GM18861 (cell line): ENCODE results near the gene GPR26.
"Not testable (repeated sequence)": the region's sequence is repeated elsewhere in the genome, so short reads cannot be mapped to it uniquely, and the experiment has no call there.

Experiments used
- ATAC-seq: cut with Tn5 transposase; IDR thresholded peaks from one replicate; pipeline ENCODE4 v1.9.1; 2021; ENCODE audit not compliant: unreplicated experiment

GPR26 gene

DNA sequence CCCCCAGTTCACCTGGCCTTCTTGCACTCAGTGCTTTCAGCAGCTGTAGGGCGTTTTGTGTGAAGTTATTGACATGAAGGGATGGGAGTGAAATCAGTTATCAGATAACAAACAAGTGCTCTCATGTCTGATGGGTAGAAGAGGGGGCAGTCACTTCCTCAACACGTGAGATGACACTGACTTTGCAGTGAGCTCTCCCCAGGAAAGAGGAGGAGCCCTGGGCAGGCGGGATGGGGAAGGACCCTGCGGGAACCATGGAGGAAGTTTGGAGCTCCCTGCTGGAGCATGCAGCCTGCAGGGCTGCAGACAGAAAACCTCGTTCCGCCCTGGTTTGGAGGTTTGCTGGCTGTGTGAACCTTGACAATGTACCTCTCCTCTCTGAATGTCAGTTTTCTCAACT is 38.7 kb downstream of the GPR26 start:
- no peak for ATAC-seq

GRCh38 chr10:123706236-123706635 is 40.1 kb downstream of the GPR26 start:
- no peak for ATAC-seq

DNA sequence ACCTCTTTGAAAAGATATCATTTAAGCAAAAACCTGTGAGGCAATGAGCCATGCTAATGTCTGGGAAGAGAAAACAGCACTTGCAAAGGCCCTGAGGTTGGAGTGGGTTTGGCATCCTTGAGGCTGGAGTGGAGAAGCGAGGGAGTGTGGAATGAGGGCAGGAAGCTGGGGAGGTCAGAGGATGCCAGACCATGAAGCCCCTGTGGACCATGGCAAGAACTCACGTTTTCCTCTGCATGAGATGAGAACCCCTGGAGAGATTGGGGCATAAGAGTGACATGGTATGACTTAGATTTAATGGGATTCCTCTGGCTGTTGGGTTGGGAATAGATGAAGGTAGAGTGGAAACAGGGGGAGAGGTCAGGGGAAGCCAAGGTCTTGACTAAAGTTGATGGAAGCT is 49.4 kb downstream of the GPR26 start:
- ATAC-seq, result no peak

DNA sequence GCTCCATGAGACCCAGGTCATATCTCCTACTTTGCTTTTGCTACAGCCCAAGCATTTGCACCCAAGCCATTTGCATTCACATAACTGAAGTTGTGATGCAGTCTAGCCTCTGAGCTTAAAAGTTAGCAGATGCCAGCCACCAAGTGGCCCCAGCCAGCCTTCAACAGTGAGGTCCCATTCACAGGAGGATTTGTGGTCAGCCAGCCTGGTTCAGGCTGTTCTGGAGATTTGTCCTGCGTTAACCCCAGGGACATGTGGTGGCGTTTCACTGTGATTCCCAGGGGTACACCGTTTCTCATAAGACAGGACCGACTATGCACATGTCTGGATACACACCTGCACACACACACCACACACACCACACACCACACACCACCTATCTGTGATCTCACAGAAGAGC is 51.2 kb downstream of the GPR26 start:
- ATAC-seq, result no peak

- ATAC-seq, result no peak
Measured at GRCh38 chr10:123718544-123719060, 52.4 kb downstream of the GPR26 start.

DNA sequence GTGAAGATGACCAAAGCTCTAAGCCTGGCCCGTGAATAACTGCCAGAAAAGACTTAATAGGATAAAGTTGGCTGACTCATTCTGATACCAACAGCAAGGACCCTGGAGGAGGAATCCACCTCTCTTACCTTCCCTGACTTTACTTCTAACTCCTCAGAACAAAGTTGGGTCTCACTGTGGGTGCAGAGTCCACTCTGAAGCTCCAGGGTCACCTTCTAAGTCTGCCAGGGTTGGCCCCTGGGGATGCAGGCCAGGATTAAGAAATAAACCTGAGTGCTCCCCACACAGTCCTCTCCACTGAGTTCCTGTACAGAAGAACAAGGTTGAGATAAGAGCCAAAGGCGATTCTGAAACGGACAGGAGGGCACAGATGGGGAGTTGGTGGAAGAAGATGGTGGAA is 54.4 kb downstream of the GPR26 start:
- no peak for ATAC-seq

DNA sequence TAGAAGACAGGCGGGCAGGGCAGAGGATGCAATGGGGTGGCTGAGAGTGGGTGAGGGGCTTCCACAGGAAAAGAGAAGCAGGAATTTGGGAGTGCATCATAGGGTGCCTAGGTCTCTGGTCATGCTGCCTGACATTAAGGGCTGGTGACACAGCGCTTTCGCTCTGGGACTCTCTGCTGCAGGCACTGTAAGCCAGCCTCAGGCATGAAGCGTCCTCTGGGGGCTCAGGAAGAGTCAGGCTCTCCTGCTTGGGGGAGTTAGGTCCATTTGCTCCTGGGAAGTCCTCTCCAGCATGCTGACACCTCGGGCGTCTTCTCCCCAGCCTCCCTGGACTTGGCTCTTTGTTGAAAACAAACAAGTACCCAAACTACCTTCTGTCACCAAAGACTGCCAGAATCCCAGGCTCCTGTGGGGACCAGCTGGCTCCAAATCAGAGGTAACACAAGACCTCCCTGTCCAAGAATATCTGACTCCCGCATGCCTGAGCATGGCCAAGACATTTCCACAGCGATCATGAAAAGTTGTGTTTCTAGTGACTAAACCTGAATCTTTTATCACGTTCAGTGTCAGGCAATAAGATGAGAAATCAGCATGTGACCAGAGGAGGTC is 55.4 kb downstream of the GPR26 start:
- no peak for ATAC-seq

- ATAC-seq, result no peak
Measured at GRCh38 chr10:123722351-123722750, 56.2 kb downstream of the GPR26 start.

DNA sequence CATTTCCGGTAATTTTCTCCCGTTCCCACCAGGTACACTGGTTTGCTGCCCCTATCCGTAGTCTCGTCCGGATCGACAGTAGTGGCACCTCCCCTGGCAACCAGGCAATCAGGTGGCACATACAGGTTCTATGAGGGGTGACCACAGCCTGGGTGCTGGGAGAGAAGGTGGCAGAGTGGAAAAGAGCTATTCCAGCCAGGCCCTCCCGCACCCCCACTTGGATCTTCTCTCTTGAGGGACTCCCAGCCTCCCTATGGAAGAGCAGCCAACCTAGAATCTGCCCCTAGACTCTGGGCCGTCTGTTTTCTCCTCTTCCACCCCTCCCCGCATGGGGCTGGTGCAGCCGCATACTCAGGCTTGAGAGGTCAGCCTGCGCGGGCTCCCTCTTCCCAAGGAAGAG is 58.6 kb downstream of the GPR26 start:
- ATAC-seq, result no peak

- ATAC-seq, result no peak
Measured at GRCh38 chr10:123726381-123726780, 60.2 kb downstream of the GPR26 start.

GRCh38 chr10:123726836-123727235 is 60.7 kb downstream of the GPR26 start:
- ATAC-seq, result no peak

DNA sequence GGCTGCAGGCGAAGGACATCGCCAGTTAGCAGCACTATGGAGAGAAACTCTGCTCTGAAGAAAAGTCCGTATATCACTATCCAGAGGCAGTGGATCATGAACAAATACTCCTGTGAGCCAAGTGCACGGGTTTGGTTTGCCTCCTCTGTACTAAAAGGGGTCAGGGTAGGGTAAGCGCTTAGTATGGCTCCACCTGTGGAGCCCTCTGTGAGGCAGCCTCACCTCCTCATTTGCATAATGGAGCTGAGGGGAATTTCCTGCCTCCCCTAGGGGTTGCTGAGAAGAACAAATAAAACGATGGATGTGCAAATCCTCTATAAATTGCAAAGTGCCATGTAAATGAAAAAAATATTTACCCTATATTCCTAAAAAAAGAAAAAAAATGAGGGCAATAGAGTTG is 63.4 kb downstream of the GPR26 start:
- no peak for ATAC-seq

DNA sequence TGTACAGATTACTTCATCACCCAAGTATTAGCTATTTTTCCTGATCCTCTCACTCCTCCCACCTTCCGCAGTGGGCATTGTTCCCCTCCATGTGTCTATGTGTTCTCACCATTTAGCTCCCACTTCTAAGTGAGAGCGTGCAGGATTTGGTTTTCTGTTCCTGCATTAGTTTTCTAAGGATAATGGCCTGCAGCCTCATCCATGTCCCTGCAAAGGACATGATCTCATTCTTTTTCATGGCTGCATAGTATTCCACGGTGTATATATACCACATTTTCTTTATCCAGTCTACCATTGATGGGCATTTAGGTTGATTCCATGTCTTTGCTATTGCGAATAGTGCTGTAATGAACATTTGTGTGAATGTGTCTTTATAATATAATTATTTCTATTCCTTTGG is 70.8 kb downstream of the GPR26 start:
- ATAC-seq, result not testable (repeated sequence)

GRCh38 chr10:123741146-123741545 is 75.0 kb downstream of the GPR26 start:
- ATAC-seq, result no peak

GRCh38 chr10:123741711-123742110 is 75.6 kb downstream of the GPR26 start:
- no peak for ATAC-seq

DNA sequence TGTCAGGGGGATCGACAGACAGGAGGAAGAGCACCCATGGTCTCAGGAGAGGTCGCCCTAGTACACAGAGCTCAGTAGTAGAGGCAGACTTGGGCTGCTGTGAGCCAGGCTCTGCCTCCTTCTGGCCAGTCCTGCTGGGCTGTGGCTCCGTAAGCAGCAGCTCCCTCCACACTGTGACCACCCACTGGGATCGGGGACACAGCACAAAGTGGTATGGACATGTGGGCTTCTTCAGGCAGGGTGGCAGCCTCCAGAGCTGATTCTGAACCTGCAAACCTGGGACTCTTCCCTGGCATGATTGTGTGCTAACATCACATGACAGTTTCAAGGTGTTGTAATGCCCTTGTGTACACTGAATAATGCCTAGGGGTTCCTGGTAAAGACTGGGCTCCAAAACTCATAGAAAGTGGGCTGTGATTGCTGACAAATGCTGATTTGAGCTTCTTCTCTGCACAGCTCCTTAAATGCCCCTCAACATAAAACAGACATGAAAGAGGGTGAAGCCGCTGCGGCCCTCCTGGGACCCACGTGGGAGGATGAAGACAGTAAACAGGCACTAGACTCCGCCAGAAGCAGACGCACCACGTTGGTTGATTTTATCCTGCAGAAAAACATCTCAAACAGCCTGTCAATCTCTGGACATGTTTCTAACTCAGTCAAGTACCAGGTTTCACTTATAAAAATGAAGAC is 76.7 kb downstream of the GPR26 start:
- ATAC-seq, result no peak

DNA sequence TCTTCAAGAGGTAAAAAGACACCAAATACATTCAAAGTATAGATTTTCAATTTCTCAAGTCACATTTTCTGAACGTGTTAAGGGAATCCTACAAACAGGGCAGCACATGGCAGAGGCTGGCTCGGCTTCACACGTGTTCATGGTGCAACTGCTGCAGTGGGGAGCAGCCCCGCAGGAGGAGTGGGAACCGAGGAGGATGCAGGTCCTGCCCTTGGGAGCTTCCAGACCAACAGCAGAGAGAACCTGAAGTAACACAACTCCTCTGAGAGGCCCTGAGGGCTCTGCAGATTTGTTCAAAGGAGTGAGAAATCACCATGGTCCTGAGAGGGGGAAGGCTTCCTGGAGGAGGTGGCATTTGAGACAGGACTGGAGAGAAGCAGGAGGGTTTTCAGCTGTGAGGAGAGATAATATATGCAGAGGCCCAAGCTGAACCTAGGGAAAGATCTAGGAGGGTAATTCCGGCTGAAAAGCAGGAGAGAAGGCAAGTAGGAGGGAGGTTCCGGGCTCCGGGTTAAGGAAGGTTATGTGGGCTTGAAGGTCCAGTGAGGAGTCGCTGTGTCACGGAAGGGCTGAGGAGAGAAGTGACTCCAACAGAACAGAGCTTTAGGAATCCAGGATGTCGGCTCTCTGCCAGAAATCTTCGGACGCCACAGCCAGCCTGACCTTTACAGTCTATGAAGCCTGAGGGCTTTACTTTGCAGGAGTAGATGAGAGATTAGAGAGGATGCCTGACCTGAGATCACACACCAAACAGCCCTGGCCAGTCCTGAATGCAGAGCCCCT is 77.5 kb downstream of the GPR26 start:
- no peak for ATAC-seq

GRCh38 chr10:123744224-123744536 is 78.0 kb downstream of the GPR26 start:
- no peak for ATAC-seq
